ENCODE measurements around the gene ATP7A. TPM values are rescaled to one million over a fixed set of nuclear protein-coding genes. Genes with fewer than 3 reads are reported as not detected.

ATP7A gene
- polyA plus RNA-seq, 1 of the 3 experiments (the other 2 are of a cell fraction), result 1.7 TPM

DNA sequence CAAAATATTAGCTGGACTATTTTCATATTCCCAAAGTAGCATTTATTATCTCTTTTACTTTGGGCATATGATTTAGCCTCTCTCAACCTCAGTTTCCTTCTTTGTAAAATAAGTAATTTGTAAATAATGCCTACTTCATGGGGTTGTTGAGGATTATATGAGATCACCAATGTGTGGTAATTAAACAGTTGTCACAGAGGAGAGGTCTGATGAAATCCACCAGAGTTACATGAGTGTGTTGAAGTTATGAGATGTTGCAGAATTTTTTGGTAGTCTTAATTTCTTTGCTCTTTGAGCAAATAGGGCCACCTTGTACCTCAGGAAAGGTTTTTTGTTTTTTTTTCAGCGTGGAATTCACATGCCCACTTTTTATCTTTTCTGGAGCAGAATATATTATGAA, 9.8 kb upstream of the ATP7A start:
- no peaks in the 10 kb centered on the region for H3K9me2 ChIP-seq
- H3K9ac ChIP-seq, result peak overlapping the region; percentile 85
- peaks cover 27% of the 10 kb centered on the region for H3F3A ChIP-seq (replicated peaks; ENCODE audit: insufficient read depth)
- ChIA-PET CTCF (interaction anchor here (1.3 to 1.8 kb wide), 3 partner anchors 124 to 129 kb away, joined by 3 to 6 read pairs (median 6); no protein-coding TSS in a partner anchor), POLR2A (no interaction called here)
- no peaks in the 10 kb centered on the region for H3K9me3 ChIP-seq
- peak overlapping the region in 1 of 2 experiments; percentile 85; a peak in 1 of 4 replicates for H3K27ac ChIP-seq (ENCODE audit: low read depth in 2 of 2, low read length in 1 of 2)
- H3K79me2 ChIP-seq (ENCODE audit: insufficient read depth), result peaks cover 40% of the 10 kb centered on the region
- peak overlapping the region; percentile 83 for H3K4me2 ChIP-seq
- no peak for DNase-seq
- no peak overlapping the region for H2AFZ ChIP-seq (ENCODE audit: low read depth)
- H3K36me3 ChIP-seq (replicated peaks in 1 of 2; ENCODE audit: control insufficient read depth in 1 of 2, insufficient read depth in 2 of 2, low read length in 1 of 2), result peaks cover 17 to 32% of the 10 kb centered on the region in 2 experiments
- 89% methylated on average over 1 of the region's 1 CpG for WGBS (ENCODE audit: low lambda C conversion rate)
- H3K27me3 ChIP-seq (ENCODE audit: insufficient read depth), result no peaks in the 10 kb centered on the region
- no peaks in the 10 kb centered on the region for H3K4me1 ChIP-seq (ENCODE audit: control insufficient read depth in 1 of 2, insufficient read depth in 2 of 2, low read depth in 1 of 2, low read length in 1 of 2)
- H3K4me3 ChIP-seq (ENCODE audit: low read depth in 2 of 2, low read length in 1 of 2), result peak overlapping the region; percentile 72 to 78
- TF ChIP-seq MXI1 (IDR thresholded peaks at IDR 0.05; ENCODE audit: low read depth, low read length) (no peak), TCF12 (IDR thresholded peaks at IDR 0.05) (no peak), YY1 (IDR thresholded peaks at IDR 0.05; ENCODE audit: low read depth) (no peak)
- H4K20me1 ChIP-seq (ENCODE audit: insufficient read depth), result no peaks in the 10 kb centered on the region; the same call in 1 of the 2 replicates

DNA sequence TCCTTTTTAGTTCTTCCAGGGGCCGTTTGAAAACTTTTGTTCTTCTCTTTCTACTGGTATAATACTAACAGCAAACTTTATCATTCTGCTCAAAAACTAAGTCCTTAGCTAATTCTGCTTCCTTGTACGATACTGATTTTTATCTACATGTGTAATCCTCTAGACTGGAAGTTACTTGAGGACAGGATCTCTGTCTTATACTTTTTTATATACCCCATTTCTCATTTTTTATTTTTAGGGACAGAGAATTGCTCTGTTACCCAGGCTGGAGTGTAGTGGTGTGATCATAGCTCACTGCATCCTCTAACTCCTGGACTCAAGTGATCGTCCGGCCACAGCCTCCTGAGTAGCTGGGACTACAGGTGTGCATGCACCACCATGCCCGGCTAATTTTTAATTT, 9.0 kb upstream of the ATP7A start:
- no peak overlapping the region for H3K4me3 ChIP-seq (ENCODE audit: low read depth in 2 of 2, low read length in 1 of 2)
- CTCF ChIA-PET, result interaction anchor here (1.4 kb wide), 1 partner anchor 123 kb away, joined by 3 read pairs; no protein-coding TSS in a partner anchor
- 95% methylated on average over 5 of the region's 5 CpGs for WGBS (ENCODE audit: low lambda C conversion rate)

More for the DNA sequence above, 9.0 kb upstream of the ATP7A start:
- no peak overlapping the region for H2AFZ ChIP-seq (ENCODE audit: low read depth)
- POLR2A ChIA-PET, result no interaction called here
- H3K9me3 ChIP-seq, result no peaks in the 10 kb centered on the region
- H3K27ac ChIP-seq (ENCODE audit: low read depth in 2 of 2, low read length in 1 of 2), result no peak overlapping the region
- H3K36me3 ChIP-seq (replicated peaks in 1 of 2; ENCODE audit: control insufficient read depth in 1 of 2, insufficient read depth in 2 of 2, low read length in 1 of 2), result peaks cover 17 to 32% of the 10 kb centered on the region in 2 experiments
- H3K27me3 ChIP-seq (ENCODE audit: insufficient read depth), result no peaks in the 10 kb centered on the region
- H3K79me2 ChIP-seq (ENCODE audit: insufficient read depth), result peaks cover 40% of the 10 kb centered on the region
- no peak for DNase-seq
- H4K20me1 ChIP-seq (ENCODE audit: insufficient read depth), result no peaks in the 10 kb centered on the region; the same call in 1 of the 2 replicates
- H3K4me1 ChIP-seq (ENCODE audit: control insufficient read depth in 1 of 2, insufficient read depth in 2 of 2, low read depth in 1 of 2, low read length in 1 of 2), result no peaks in the 10 kb centered on the region
- TF ChIP-seq FOXJ3 (CRISPR knock-in tag; IDR thresholded peaks at IDR 0.05) (no peak), EZH2phosphoT487 (IDR thresholded peaks at IDR 0.05; ENCODE audit: borderline replicate concordance, low read depth) (no peak), ELF1 (IDR thresholded peaks at IDR 0.05) (no peak), MEF2A (IDR thresholded peaks at IDR 0.05; ENCODE audit: borderline replicate concordance, low read depth) (no peak), EP300 (IDR thresholded peaks at IDR 0.05; ENCODE audit: borderline replicate concordance in 1 of 2, low read depth in 1 of 2, low read length in 1 of 2) (no peak)
- TF ChIP-seq, protein P1, sequence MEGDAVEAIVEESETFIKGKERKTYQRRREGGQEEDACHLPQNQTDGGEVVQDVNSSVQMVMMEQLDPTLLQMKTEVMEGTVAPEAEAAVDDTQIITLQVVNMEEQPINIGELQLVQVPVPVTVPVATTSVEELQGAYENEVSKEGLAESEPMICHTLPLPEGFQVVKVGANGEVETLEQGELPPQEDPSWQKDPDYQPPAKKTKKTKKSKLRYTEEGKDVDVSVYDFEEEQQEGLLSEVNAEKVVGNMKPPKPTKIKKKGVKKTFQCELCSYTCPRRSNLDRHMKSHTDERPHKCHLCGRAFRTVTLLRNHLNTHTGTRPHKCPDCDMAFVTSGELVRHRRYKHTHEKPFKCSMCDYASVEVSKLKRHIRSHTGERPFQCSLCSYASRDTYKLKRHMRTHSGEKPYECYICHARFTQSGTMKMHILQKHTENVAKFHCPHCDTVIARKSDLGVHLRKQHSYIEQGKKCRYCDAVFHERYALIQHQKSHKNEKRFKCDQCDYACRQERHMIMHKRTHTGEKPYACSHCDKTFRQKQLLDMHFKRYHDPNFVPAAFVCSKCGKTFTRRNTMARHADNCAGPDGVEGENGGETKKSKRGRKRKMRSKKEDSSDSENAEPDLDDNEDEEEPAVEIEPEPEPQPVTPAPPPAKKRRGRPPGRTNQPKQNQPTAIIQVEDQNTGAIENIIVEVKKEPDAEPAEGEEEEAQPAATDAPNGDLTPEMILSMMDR (IDR thresholded peaks at IDR 0.05), result no peak
- TF ChIP-seq, protein P2, sequence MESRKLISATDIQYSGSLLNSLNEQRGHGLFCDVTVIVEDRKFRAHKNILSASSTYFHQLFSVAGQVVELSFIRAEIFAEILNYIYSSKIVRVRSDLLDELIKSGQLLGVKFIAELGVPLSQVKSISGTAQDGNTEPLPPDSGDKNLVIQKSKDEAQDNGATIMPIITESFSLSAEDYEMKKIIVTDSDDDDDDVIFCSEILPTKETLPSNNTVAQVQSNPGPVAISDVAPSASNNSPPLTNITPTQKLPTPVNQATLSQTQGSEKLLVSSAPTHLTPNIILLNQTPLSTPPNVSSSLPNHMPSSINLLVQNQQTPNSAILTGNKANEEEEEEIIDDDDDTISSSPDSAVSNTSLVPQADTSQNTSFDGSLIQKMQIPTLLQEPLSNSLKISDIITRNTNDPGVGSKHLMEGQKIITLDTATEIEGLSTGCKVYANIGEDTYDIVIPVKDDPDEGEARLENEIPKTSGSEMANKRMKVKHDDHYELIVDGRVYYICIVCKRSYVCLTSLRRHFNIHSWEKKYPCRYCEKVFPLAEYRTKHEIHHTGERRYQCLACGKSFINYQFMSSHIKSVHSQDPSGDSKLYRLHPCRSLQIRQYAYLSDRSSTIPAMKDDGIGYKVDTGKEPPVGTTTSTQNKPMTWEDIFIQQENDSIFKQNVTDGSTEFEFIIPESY (IDR thresholded peaks at IDR 0.05; ENCODE audit: borderline replicate concordance, low read depth), result no peak
- no peaks in the 10 kb centered on the region for H3K9me2 ChIP-seq
- no peak overlapping the region for H3K4me2 ChIP-seq
- H3F3A ChIP-seq (replicated peaks; ENCODE audit: insufficient read depth), result peaks cover 24% of the 10 kb centered on the region
- no peak overlapping the region for H3K9ac ChIP-seq
